NCI-H2081 treated with DMSO at 0.1 percent for 48 hours (cell line): Measurements from ENCODE around the gene VPS13D.

Experiments used
- DNase-seq: peaks from one replicate; lab custom pipeline; 2025; lab: John Stamatoyannopoulos, UW

VPS13D gene

DNA sequence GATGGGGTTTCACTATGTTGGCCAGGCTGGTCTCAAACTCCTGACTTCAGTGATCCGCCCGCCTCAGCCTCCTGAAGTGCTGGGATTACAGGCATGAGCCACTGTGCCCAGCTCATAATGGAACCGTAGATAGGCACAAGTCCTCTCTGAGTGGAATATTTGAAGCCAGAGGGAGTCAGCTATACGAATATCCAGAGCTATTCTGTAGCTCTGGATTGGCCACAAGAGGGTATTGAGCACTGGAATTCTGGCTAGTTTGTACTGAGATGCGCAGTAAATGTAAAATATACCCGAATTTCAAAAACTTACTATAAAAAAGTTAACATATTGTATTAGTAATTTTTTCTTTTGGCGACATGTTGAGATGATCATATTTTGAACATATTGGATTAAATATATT lies 851 bp upstream of the VPS13D start:
- no peak for DNase-seq

GRCh38 chr1:12229386-12229834 lies 420 bp upstream of the VPS13D start:
- no peak for DNase-seq

DNA sequence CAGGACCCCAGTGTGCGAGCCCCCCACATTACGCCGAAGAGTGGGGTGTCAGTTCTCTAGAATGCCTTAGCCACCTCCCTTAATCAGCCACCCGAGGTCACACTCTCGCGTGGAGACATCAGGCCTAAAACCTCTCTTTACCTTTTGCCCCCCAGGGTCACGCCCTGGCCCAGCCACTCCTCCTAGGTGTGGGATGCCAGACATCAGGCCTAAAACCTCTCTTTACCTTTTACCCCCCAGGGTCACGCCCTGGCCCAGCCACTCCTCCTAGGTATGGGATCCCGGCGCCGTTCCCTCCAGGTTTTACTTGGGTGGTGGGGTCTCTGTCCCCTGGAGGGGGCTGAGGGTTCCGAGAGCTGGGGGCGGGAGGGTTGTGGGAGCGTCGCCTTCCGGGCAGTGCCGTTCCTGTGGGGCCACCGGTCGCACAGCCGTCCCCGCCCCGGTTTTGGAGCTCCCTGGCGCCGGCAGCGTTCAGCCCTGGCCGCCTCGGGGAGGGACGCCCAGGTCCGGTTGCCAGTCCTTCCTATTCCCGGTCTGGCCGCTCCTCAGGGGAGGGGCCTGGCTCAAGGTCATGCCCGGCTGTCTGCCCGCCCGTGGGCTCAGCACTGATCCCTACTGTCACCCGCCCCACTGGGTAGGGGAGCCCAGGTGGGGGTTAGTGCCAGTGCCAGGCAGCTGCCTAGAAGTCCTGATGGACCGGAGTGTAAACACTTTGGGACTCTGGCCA lies 882 bp downstream of the VPS13D start:
- DNase-seq = no peak

DNA sequence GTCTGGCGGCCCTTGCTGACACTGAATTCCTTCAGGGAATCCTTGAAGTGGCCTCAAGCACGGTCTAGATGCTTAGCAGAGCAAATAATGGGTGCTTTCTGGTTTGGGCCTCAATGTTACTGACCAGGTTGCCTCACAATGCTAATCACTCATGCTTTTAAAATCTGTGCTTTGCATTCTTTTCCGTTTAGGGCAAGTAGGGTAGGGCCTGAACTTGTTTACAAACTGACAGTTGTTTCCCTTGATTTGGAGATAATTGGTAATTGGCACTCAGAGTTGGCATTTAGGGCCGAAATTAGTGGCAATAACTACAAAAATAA lies 1.4 kb downstream of the VPS13D start:
- no peak for DNase-seq

DNA sequence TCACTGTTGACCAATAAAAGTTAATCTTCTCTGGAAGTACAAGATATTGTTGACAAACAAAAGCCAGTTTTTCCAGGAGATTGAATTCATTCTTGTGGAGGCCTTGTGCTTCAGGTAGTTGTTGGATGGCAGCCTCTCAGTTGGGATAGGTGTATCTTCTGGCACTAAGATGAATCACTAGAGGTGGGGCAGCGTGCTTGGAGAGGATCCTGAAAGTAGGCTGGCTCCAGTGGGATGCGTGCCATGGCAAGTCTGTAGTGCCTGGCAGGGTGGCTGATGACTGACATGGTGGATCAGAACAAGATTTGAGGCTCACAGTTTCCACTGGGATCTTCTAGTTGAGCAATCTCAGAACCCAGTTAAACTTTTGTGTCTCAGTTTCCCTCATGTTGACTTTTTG lies 2.4 kb downstream of the VPS13D start:
- no peak for DNase-seq

- DNase-seq = no peak
These were observed 14.2 kb downstream of the VPS13D start for GRCh38 chr1:12244078-12244477.

GRCh38 chr1:12244585-12244984 lies 14.8 kb downstream of the VPS13D start:
- DNase-seq = no peak

GRCh38 chr1:12245116-12245515 lies 15.3 kb downstream of the VPS13D start:
- DNase-seq = no peak

DNA sequence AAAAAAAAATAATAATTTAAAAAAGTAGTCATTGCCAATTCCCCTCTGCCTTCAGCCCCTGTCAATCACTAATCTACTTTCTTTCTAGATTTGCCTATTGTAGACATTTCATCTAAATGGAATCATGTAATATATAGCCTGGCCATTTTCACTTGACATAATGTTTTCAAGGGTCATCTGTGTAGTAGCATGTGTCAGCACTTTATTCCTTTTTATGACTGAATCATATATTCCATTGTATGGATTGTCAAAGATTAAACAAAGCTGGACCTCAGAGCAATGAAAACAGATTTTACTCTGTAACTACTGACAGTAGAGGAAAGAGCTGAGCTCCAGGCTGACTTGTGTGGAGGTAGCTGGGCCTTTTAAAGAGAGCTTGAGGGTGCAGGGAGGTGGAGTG lies 15.9 kb downstream of the VPS13D start:
- DNase-seq = no peak

GRCh38 chr1:12246584-12246983 lies 16.8 kb downstream of the VPS13D start:
- no peak for DNase-seq

DNA sequence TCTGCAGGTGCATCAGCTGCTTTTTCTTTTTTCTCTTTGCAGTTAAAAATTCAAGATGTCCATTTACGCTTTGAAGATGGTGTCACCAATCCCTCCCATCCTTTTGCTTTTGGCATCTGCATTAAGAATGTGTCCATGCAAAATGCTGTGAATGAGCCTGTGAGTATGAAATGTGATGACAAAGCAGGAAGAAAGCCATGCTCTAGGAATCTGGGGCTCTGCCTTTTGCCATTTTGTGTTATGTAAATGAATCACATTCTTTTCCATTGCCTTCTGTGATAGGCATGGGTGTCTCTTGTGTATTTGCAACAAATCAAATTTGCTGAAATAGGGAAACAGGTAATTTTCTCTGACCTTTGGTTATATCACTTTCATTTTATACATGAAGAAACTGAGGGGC lies 19.4 kb downstream of the VPS13D start:
- no peak for DNase-seq

- no peak for DNase-seq
These were observed 19.9 kb downstream of the VPS13D start for GRCh38 chr1:12249748-12250147.

- no peak for DNase-seq
These were observed 21.6 kb downstream of the VPS13D start for GRCh38 chr1:12251442-12251841.

- DNase-seq = no peak
These were observed 26.1 kb downstream of the VPS13D start for GRCh38 chr1:12255913-12256312.

GRCh38 chr1:12258272-12258671 lies 28.4 kb downstream of the VPS13D start:
- DNase-seq = no peak

GRCh38 chr1:12269351-12269750 lies 39.5 kb downstream of the VPS13D start:
- no peak for DNase-seq

- no peak for DNase-seq
These were observed 41.2 kb downstream of the VPS13D start for GRCh38 chr1:12271033-12271432.

DNA sequence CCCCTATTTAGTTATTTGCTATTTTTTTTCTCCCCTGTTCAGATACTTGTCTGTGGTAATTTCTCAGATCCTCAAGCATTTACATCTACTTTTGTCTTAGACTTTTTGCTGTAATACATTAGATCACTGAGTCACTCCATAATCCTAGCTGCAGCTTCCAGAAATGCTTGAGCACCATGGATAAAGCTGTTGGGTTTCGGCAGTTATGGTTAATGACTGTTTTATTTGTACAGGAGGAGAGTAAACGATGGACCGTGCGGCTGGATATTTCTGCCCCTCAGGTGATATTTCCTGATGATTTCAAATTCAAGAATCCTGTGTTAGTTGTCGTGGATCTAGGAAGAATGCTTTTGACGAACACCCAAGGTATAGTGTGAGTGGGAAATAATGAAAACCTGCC lies 42.9 kb downstream of the VPS13D start:
- peak; percentile 13 for DNase-seq

GRCh38 chr1:12275370-12275769 lies 45.5 kb downstream of the VPS13D start:
- no peak for DNase-seq

- DNase-seq = no peak
These were observed 46.4 kb downstream of the VPS13D start for GRCh38 chr1:12276225-12276624.

DNA sequence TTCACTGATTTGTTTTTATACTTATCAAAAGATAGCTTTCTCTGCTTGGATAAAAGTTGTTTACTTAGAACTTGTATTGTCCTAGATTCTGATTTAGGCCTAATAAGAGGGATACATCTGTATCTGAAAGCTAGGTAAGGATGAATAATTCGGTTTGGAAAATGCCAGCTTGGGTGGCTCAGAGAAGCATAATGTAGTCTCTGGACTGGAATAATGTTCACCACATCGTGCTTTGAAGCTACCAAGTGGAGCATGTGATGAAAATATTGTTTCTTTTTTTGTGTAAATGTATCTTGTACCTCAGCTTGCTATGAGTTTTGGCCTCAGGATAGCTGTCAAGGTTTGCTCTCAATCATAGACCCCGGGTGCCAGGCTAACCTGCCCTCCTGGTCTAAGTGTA lies 49.2 kb downstream of the VPS13D start:
- DNase-seq = no peak

GRCh38 chr1:12279728-12280464 lies 50.1 kb downstream of the VPS13D start:
- DNase-seq = no peak

DNA sequence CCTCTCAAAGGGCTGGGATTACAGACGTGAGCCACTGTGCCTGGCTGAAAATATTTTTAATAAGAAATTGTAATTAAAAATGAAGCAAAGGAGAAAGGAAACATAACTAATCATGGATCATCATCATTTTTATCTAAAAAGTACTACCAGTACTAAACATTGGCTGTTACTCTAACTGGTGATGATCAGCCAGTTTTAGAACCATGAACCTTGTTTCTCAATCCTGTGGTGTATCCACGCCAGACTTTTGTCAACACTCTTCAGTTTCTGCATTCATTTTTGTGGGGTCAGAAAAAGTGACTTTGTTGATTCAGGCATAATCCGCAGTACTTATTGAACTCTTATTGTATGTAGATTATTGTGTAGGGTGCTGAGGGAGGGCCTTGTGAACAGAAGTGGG lies 52.3 kb downstream of the VPS13D start:
- no peak for DNase-seq

DNA sequence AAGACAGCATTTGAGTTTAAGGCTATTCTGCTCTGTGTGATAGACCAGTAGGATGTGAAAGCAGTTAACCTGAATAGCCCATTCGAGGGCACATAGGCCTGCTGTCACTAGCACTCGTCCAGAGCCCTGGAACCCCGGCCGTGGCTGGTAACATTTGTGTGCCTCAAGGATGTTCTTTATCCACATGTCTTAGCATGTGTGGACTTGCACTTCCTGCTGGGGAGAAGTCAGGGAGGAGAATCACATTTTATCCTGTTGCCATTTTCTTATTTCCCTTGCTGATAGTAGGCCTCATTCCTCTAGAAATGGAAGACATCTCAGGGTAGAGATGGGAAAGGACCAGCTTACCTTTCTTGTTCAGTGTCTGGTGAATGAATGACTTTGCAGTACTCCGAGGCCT lies 54.7 kb downstream of the VPS13D start:
- no peak for DNase-seq
